ENCODE measurements around the gene VAT1.
"Not testable (repeated sequence)": the region's sequence is repeated elsewhere in the genome, so short reads cannot be mapped to it uniquely, and the experiment has no call there.

The VAT1 gene

GRCh38 chr17:43021741-43022512 is at the start of gene VAT1:
Gene VAT1 (minus strand): TSS chr17:43022385. CDS start chr17:43022322, 63 bp downstream.
- DNase-seq, result peak; percentile 77

GRCh38 chr17:43070872-43071271 is 48.7 kb upstream of the VAT1 start:
- no peak for DNase-seq

- DNase-seq, result no peak
Measured at GRCh38 chr17:43070257-43070656, 48.1 kb upstream of the VAT1 start.

- DNase-seq, result no peak
Measured at GRCh38 chr17:43069368-43069898, 47.2 kb upstream of the VAT1 start.

GRCh38 chr17:43068570-43069367 is 46.6 kb upstream of the VAT1 start:
- DNase-seq, result no peak

- no peak for DNase-seq
Measured at GRCh38 chr17:43062984-43063638, 40.9 kb upstream of the VAT1 start.

GRCh38 chr17:43056051-43056450 is 33.9 kb upstream of the VAT1 start:
- DNase-seq, result no peak

- not testable (repeated sequence) for DNase-seq
Measured at GRCh38 chr17:43053008-43053407, 30.8 kb upstream of the VAT1 start.

GRCh38 chr17:43051969-43052368 is 29.8 kb upstream of the VAT1 start:
- no peak for DNase-seq

GRCh38 chr17:43044024-43044423 is 21.8 kb upstream of the VAT1 start:
- no peak for DNase-seq

GRCh38 chr17:43043307-43043706 is 21.1 kb upstream of the VAT1 start:
- DNase-seq, result no peak

GRCh38 chr17:43042025-43042628 is 19.9 kb upstream of the VAT1 start:
- no peak for DNase-seq

GRCh38 chr17:43040655-43041054 is 18.5 kb upstream of the VAT1 start:
- DNase-seq, result no peak

GRCh38 chr17:43039646-43040045 is 17.5 kb upstream of the VAT1 start:
- DNase-seq, result no peak

- DNase-seq, result no peak
Measured at GRCh38 chr17:43034894-43035293, 12.7 kb upstream of the VAT1 start.

GRCh38 chr17:43033948-43034881 is 12.0 kb upstream of the VAT1 start:
- DNase-seq, result no peak

GRCh38 chr17:43031666-43032065 is 9.5 kb upstream of the VAT1 start:
- no peak for DNase-seq

- no peak for DNase-seq
Measured at GRCh38 chr17:43030137-43030767, 8.1 kb upstream of the VAT1 start.

GRCh38 chr17:43028221-43028861 is 6.2 kb upstream of the VAT1 start:
- DNase-seq, result no peak
